ENCODE data around the gene OR51S1.

Gene OR51S1

DNA sequence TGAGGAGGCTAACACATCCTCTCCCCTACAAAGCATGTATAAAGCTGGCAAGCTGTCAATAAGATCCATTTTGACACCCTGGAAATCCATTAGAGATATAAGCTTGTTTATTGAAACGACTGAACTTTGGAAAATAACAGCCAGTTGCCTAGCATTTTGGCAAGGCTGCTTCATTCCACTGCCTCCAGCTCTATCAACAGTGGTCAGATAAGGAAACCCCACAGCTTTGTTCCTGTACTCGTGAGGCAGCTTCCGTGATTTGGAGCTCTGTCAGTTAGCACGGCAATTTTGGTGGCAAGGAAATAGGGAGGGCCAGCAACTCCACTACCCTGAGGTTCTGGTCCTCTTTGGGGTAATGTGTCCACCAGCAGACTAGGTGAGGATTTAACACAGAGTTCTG is 2.0 kb upstream of the OR51S1 start:
- DNase-seq (ENCODE audit: low read depth), result no peak

GRCh38 chr11:4839851-4840549 is 9.0 kb downstream of the OR51S1 start:
- TF ChIP-seq CTCF (conservative IDR thresholded peaks at IDR 0.05; ENCODE audit: low read length), result no peak
- H3K4me3 ChIP-seq (ENCODE audit: low read length), result no peak overlapping the region
- DNase-seq (ENCODE audit: low read depth), result no peak

More for the DNA sequence above, 2.0 kb upstream of the OR51S1 start:
- no peak for TF ChIP-seq CTCF (conservative IDR thresholded peaks at IDR 0.05; ENCODE audit: low read length)
- no peak overlapping the region for H3K4me3 ChIP-seq (ENCODE audit: low read length)

GRCh38 chr11:4830909-4831308 is 18.1 kb downstream of the OR51S1 start:
- TF ChIP-seq CTCF (conservative IDR thresholded peaks at IDR 0.05; ENCODE audit: low read length), result no peak
- H3K4me3 ChIP-seq (ENCODE audit: low read length), result no peak overlapping the region
- DNase-seq (ENCODE audit: low read depth), result no peak

- H3K4me3 ChIP-seq (ENCODE audit: low read length), result no peak overlapping the region
- TF ChIP-seq CTCF (conservative IDR thresholded peaks at IDR 0.05; ENCODE audit: low read length), result no peak
- DNase-seq (ENCODE audit: low read depth), result no peak
Observed at GRCh38 chr11:4830346-4830745, 18.7 kb downstream of the OR51S1 start.

DNA sequence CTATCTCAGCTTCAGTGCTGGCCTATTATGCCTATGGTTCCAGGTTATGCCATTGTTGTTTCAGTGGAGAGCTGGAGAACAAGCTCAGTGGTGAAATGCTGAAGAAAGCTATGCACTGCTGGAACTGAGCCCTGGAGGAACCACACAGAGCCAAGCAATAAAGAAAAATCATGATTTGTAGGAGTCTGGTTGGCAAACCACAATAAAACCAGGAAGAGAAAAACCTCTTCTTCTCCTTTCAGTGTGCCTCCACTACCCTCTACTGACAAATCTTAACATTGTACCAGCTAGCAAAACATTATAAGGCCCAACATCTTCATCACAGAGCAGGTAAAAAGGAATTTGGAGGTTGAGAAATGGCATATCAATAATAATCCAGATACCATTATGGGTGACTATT is 22.6 kb downstream of the OR51S1 start:
- no peak overlapping the region for H3K4me3 ChIP-seq (ENCODE audit: low read length)
- no peak for TF ChIP-seq CTCF (conservative IDR thresholded peaks at IDR 0.05; ENCODE audit: low read length)
- DNase-seq (ENCODE audit: low read depth), result peak; percentile 3

GRCh38 chr11:4825132-4825531 is 23.9 kb downstream of the OR51S1 start:
- no peak overlapping the region for H3K4me3 ChIP-seq (ENCODE audit: low read length)
- TF ChIP-seq CTCF (conservative IDR thresholded peaks at IDR 0.05; ENCODE audit: low read length), result no peak
- DNase-seq (ENCODE audit: low read depth), result no peak

DNA sequence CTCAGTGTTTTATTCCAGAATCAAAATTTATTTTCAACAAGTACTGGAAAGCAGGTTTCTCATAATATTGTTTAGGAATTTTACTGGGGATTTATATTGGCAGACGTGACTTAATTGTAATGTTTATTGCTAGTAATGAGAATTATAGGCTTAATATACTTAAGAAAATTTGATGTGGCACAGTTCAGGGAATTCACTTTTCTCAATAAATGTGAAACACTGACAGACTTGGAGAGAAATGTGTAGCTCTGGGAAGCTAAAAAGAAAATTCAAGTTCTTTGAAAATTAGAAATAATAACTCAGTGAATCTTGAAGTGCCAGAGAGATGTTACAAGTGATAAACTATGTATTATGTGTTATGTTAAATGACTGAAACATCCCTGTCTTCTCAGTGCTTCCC is 28.0 kb downstream of the OR51S1 start, which contains the start of gene OR51F2:
OR51F2 (plus strand) TSS at position 301 of the 400 bp plus-strand sequence. CDS start 101 bp downstream, outside the sequence.
- no peak for DNase-seq (ENCODE audit: low read depth)
- no peak for TF ChIP-seq CTCF (conservative IDR thresholded peaks at IDR 0.05; ENCODE audit: low read length)
- H3K4me3 ChIP-seq (ENCODE audit: low read length), result no peak within 1 kb of the TSS
